ENCODE data around the gene HBE1. TPM values are rescaled to one million over a fixed set of nuclear protein-coding genes. Genes with fewer than 3 reads are reported as not detected.
"Not testable (repeated sequence)": the region's sequence is repeated elsewhere in the genome, so short reads cannot be mapped to it uniquely, and the experiment has no call there.

HBE1 gene
- total RNA-seq, 4 donors from 2014 or later: not detected

DNA sequence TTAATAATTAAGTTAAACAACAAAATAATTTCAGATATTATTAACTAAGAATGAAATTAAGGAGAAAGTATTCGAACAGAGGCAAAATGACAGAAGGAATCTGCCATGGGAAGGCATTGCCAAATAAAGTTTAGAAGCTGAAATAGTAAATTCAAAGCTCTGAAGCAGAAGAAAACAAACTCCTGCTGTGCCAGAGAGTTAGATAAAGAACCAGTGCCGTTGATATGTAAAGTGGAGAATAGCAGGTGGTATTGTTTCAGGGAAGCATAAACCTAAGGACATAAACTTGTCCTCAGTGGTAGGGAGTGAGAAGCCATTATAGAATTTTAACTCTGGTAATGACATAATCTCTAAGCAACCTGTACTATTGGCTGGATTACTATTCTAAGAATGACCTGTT lies 12.4 kb downstream of the HBE1 start:
- H3K27ac ChIP-seq: no peak overlapping the region
- no peak for DNase-seq
- H3K36me3 ChIP-seq: no peaks in the 10 kb centered on the region
- H3K9me3 ChIP-seq: no peaks in the 10 kb centered on the region
- no peak for TF ChIP-seq POLR2A (IDR thresholded peaks at IDR 0.05)
- TF ChIP-seq, protein P1, sequence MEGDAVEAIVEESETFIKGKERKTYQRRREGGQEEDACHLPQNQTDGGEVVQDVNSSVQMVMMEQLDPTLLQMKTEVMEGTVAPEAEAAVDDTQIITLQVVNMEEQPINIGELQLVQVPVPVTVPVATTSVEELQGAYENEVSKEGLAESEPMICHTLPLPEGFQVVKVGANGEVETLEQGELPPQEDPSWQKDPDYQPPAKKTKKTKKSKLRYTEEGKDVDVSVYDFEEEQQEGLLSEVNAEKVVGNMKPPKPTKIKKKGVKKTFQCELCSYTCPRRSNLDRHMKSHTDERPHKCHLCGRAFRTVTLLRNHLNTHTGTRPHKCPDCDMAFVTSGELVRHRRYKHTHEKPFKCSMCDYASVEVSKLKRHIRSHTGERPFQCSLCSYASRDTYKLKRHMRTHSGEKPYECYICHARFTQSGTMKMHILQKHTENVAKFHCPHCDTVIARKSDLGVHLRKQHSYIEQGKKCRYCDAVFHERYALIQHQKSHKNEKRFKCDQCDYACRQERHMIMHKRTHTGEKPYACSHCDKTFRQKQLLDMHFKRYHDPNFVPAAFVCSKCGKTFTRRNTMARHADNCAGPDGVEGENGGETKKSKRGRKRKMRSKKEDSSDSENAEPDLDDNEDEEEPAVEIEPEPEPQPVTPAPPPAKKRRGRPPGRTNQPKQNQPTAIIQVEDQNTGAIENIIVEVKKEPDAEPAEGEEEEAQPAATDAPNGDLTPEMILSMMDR (IDR thresholded peaks at IDR 0.05): no peak
- no peaks in the 10 kb centered on the region for H3K4me1 ChIP-seq
- H3K27me3 ChIP-seq: no peaks in the 10 kb centered on the region
- H3K4me3 ChIP-seq: no peak overlapping the region

DNA sequence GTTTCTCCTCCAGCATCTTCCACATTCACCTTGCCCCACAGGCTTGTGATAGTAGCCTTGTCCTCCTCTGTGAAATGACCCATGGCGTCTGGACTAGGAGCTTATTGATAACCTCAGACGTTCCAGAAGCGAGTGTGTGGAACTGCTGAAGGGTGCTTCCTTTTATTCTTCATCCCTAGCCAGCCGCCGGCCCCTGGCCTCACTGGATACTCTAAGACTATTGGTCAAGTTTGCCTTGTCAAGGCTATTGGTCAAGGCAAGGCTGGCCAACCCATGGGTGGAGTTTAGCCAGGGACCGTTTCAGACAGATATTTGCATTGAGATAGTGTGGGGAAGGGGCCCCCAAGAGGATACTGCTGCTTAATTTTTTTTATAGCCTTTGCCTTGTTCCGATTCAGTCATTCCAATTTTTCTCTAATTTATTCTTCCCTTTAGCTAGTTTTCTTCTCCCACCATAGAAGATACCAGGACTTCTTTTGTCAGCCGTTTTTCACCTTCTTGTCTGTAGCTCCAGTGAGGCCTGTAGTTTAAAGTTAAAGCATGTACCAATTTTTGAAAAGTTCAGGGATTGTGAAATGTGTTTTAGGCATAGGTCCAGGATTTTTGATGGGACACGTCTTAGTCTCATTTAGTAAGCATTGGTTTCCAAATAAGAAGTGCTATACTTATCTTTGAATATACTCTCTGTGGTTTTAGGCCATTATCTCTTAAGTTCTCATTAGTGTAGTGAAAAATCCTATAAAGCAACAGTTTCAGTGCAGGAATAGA lies 14.9 kb downstream of the HBE1 start, which contains the start of gene HBG2:
Gene HBG2 (minus strand): TSS at position 136 of the 768 bp plus-strand sequence. CDS start 53 bp downstream, at position 83.
- not testable (repeated sequence) for DNase-seq, H3K36me3 ChIP-seq, H3K4me3 ChIP-seq, H3K4me1 ChIP-seq, H3K9me3 ChIP-seq, H3K27ac ChIP-seq, H3K27me3 ChIP-seq

DNA sequence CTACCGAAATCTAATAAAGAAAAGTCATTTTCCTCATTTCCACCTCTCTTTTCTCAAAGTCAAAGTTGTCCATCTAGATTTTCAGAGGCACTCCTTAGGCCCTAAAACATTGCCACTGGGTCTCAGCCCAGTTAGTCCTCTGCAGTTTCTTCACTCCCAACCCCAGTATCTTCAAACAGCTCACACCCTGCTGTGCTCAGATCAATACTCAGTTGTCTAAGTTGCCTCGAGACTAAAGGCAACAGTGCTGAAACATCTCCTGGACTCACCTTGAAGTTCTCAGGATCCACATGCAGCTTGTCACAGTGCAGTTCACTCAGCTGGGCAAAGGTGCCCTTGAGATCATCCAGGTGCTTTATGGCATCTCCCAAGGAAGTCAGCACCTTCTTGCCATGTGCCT lies 15.7 kb downstream of the HBE1 start:
- H3K9me3 ChIP-seq, DNase-seq, H3K27me3 ChIP-seq, H3K27ac ChIP-seq, H3K36me3 ChIP-seq, H3K4me1 ChIP-seq, H3K4me3 ChIP-seq: not testable (repeated sequence)

DNA sequence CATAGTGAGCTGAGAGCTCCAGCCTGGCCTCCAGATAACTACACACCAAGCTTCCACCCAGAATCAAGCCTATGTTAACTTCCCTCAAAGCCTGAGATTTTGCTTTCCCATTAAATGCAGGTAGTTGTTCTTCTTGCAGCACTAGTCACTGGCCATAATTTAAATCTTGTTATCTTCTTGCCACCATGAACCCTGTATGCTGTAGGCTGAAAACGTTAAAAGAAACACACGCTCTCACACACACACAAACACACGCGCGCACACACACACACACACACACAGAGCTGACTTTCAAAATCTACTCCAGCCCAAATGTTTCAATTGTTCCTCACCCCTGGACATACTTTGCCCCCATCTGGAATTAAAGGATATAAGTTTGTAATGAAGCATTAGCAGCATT lies 16.3 kb downstream of the HBE1 start:
- not testable (repeated sequence) for H3K9me3 ChIP-seq, H3K4me1 ChIP-seq, H3K4me3 ChIP-seq, DNase-seq, H3K27me3 ChIP-seq, H3K27ac ChIP-seq, H3K36me3 ChIP-seq

DNA sequence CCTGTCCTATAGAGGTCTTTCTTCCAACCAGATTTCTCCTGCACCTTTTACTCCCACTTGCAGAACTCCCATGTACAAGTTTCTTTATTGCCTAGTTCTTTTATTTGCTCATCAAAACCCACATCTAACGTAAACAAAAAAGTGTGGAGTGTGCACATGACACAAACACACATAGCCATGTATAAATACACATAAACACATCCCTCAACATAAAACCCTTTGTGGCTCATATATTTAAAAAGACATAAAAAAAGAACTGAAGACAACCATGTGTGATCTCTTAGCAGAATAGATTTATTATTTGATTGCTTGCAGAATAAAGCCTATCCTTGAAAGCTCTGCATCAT lies 16.9 kb downstream of the HBE1 start:
- no peak for DNase-seq
- Histone ChIP-seq H3K9me3 (no peaks in the 10 kb centered on the region), H3K27ac (no peak overlapping the region), H3K36me3 (no peaks in the 10 kb centered on the region), H3K4me3 (no peak overlapping the region), H3K4me1 (no peaks in the 10 kb centered on the region), H3K27me3 (no peaks in the 10 kb centered on the region)
- TF ChIP-seq, protein P1 (IDR thresholded peaks at IDR 0.05): no peak
- TF ChIP-seq POLR2A (IDR thresholded peaks at IDR 0.05): no peak

DNA sequence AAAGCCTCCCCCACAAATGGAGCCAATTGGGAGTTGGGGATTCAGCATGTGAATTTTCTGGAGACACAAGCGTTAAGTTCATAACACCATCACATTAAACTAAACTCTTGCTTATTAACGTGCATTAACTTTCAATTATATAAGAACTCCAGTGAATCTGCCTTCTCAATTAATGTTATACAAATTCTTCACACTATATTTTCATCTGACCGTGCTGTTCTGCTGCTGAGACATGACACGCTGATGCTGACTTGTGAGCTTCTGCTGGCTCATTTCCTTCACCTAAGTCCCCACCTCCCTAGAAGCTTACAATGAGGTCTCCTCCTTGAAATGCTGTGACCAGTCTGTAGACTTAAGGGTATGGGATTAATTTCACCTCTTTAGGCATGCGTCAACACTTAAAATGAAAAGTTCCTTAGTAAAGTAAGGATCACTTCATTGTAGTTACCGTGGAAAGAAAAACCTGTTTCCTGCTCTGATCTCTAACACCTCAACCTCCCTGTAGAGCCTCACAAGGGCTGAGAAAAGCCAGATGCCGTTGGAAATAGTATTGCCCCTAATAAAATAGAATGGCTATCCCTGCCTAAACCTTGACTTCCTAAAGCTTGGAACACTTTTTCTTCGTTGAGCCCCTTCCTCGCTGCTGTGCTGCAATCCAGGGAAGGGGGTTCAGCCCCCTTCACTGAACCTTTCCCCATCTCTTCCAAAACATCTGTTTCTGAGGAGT lies 17.4 kb downstream of the HBE1 start:
- H3K36me3 ChIP-seq: no peaks in the 10 kb centered on the region
- no peak overlapping the region for H3K4me3 ChIP-seq
- H3K27me3 ChIP-seq: no peaks in the 10 kb centered on the region
- TF ChIP-seq, protein P1 (IDR thresholded peaks at IDR 0.05): no peak
- no peak for TF ChIP-seq POLR2A (IDR thresholded peaks at IDR 0.05)
- DNase-seq: no peak
- H3K4me1 ChIP-seq: no peaks in the 10 kb centered on the region
- no peak overlapping the region for H3K27ac ChIP-seq
- no peaks in the 10 kb centered on the region for H3K9me3 ChIP-seq

DNA sequence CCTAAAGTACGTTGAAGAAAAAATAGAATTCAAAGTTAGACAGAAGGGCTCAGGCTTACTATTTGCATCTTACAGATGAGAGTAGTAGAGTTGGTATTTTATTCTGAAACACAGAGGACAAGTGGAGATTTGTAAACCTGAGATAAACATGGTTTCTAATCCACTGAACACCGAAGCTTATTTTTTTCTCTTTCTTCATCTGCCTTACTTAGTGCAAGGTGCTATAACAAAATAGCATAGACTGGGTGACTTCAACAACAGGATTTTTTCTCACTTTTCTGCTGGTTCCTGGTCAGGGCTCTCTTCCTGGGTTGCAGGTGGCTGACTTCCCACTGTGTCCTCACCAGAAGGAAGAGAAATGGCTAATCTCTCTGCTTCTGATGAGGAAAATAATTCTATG lies 18.0 kb downstream of the HBE1 start:
- Histone ChIP-seq H3K9me3 (no peaks in the 10 kb centered on the region), H3K4me3 (no peak overlapping the region), H3K27ac (no peak overlapping the region), H3K27me3 (no peaks in the 10 kb centered on the region), H3K4me1 (no peaks in the 10 kb centered on the region), H3K36me3 (no peaks in the 10 kb centered on the region)
- TF ChIP-seq, protein P1 (IDR thresholded peaks at IDR 0.05): no peak
- TF ChIP-seq POLR2A (IDR thresholded peaks at IDR 0.05): no peak
- DNase-seq: no peak

Data from Peyer's patch (tissue), 4 donors.